Ascending aorta (tissue), 2 donors: ENCODE data around the gene NINJ1. TPM values are rescaled to one million over a fixed set of nuclear protein-coding genes. Genes with fewer than 3 reads are reported as not detected.

Experiments used
- DNase-seq, 2 donors: peaks; one replicate each; pipeline ENCODE4 v3.0.0-alpha.2; 2019; ENCODE audit warnings: low spot score in 2 of 2
- H3K27ac ChIP-seq, 2 donors: fragments of 200-600 bp; sonication (generic); one replicate each; pipeline ENCODE4 v1.5.1; 2016 to 2017; ENCODE audit warnings: mild to moderate bottlenecking in 1 of 2
- H3K27me3 ChIP-seq: fragments of 200-600 bp; sonication (generic); one replicate; pipeline ENCODE4 v1.5.1; 2017
- H3K36me3 ChIP-seq, 2 donors: fragments of 200-600 bp; sonication (generic); one replicate each; pipeline ENCODE4 v1.5.1; 2016
- H3K4me1 ChIP-seq, 2 donors: fragments of 200-600 bp; sonication (generic); one replicate each; pipeline ENCODE4 v1.5.1; 2016 to 2017; ENCODE audit warnings: mild to moderate bottlenecking in 1 of 2
- H3K4me3 ChIP-seq, 2 donors: fragments of 200-600 bp; sonication (generic); one replicate each; pipeline ENCODE4 v1.5.1; 2016 to 2017; ENCODE audit warnings: mild to moderate bottlenecking in 1 of 2
- H3K9me3 ChIP-seq, 2 donors: fragments of 200-600 bp; sonication (generic); one replicate each; pipeline ENCODE4 v1.5.1; 2016
- intact Hi-C: fragments of 100-400 bp; cut with DNase I; formaldehyde crosslinking; loops from one replicate; pipeline ENCODE4 v1.15.1; 2023
- total RNA-seq: library from RNA; depleted of rRNA; stranded (reverse); fragments of >200 nt; gene quantifications from one replicate; pipeline ENCODE4 v1.1.0, GENCODE V29; 2016
- TF ChIP-seq, protein P1 (sequence below), 3 experiments: fragments of 200-600 bp in 2 of 3; fragments of 450-650 bp in 1 of 3; sonication (generic) in 2 of 3; IDR thresholded peaks; one replicate each; pipeline ENCODE4 v1.5.1; 2016 to 2019; ENCODE audit warnings: antibody characterized with exemption in 3 of 3, mild to moderate bottlenecking in 1 of 3, moderate library complexity in 1 of 3

Gene NINJ1
- total RNA-seq, 1 donor from 2014 or later = 156 TPM

DNA sequence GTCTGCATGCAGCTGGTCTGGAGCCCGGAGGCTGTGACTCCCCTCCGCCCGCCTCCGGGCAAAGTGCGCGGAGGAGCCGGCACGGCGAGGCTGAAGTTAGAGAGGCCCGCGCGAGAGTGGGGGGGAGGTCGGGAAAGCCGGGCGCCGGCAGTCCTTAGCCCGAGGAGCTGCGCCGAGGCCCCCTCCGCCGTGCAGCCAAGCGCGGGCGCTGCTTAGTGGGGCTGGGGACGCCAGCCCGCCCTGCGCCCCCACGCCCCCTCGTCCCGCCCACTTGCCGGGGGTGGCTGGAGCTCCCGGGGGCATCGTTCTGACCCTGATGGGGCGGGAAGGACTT is 403 bp downstream of the NINJ1 start:
- Histone ChIP-seq H3K4me3 (peak overlapping the region; percentile 77 to 91), H3K9me3 (peaks cover 0 to 3% of the 10 kb centered on the region in 2 donors), H3K36me3 (no peaks in the 10 kb centered on the region), H3K27me3 (no peaks in the 10 kb centered on the region), H3K27ac (peak overlapping the region; percentile 98 to 99), H3K4me1 (peaks cover 27 to 38% of the 10 kb centered on the region in 2 donors)
- no peak for DNase-seq
- TF ChIP-seq, protein P1, sequence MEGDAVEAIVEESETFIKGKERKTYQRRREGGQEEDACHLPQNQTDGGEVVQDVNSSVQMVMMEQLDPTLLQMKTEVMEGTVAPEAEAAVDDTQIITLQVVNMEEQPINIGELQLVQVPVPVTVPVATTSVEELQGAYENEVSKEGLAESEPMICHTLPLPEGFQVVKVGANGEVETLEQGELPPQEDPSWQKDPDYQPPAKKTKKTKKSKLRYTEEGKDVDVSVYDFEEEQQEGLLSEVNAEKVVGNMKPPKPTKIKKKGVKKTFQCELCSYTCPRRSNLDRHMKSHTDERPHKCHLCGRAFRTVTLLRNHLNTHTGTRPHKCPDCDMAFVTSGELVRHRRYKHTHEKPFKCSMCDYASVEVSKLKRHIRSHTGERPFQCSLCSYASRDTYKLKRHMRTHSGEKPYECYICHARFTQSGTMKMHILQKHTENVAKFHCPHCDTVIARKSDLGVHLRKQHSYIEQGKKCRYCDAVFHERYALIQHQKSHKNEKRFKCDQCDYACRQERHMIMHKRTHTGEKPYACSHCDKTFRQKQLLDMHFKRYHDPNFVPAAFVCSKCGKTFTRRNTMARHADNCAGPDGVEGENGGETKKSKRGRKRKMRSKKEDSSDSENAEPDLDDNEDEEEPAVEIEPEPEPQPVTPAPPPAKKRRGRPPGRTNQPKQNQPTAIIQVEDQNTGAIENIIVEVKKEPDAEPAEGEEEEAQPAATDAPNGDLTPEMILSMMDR (IDR thresholded peaks at IDR 0.05) = no peak
- intact Hi-C loops = loop anchor here (1.0 to 10.0 kb wide), 5 partner anchors 38 to 431 kb away; partner anchors contain the start of genes BICD2, FAM120A, FAM120AOS and SUSD3

DNA sequence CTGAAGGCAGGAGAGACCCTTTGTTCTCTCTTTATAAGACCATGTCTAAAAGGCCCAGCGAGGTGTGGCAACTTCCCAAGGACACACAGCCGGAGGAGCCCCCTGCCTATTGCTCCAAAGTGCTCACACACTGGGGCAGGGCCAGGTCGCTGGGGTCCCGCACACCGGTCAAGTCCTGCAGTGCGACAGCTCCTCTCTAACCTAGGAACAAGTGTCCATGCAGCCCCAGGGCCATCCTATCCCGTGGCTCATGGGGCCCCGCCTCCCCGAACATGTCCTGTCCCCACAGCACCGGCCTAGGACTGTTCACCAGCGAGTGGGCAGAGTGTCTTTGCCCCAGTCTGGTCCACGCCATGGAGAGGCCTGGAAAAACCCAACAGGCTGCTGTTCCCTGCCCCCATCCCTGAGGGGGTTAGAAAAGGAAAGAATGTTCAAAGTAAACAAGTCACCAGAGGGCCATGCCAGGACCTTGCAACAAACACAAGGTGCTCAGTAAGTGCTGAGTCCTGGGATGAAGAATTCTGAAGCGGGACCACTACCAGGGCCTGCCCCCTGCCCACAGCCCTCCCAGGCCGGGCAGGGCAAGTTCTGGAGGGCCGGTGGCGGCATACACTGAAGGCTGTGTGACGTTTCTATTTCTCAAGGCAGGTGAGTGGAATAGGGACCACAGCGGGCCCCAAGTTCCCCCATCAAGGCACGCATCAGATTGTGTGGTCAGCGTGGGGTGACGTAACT is 938 bp downstream of the NINJ1 start:
- H3K27me3 ChIP-seq = no peaks in the 10 kb centered on the region
- no peaks in the 10 kb centered on the region for H3K36me3 ChIP-seq
- peak overlapping the region; percentile 98 to 99 for H3K27ac ChIP-seq
- peak overlapping the region; percentile 77 to 91 for H3K4me3 ChIP-seq
- peaks cover 31 to 43% of the 10 kb centered on the region in 2 donors for H3K4me1 ChIP-seq
- TF ChIP-seq, protein P1 (IDR thresholded peaks at IDR 0.05) = no peak
- intact Hi-C loops = loop anchor here (2.0 to 10.0 kb wide), 4 partner anchors 74 to 432 kb away; partner anchors contain the start of genes BICD2, FAM120A, FAM120AOS and SUSD3
- no peaks in the 10 kb centered on the region for H3K9me3 ChIP-seq
- peak; percentile 76 to 91 for DNase-seq

DNA sequence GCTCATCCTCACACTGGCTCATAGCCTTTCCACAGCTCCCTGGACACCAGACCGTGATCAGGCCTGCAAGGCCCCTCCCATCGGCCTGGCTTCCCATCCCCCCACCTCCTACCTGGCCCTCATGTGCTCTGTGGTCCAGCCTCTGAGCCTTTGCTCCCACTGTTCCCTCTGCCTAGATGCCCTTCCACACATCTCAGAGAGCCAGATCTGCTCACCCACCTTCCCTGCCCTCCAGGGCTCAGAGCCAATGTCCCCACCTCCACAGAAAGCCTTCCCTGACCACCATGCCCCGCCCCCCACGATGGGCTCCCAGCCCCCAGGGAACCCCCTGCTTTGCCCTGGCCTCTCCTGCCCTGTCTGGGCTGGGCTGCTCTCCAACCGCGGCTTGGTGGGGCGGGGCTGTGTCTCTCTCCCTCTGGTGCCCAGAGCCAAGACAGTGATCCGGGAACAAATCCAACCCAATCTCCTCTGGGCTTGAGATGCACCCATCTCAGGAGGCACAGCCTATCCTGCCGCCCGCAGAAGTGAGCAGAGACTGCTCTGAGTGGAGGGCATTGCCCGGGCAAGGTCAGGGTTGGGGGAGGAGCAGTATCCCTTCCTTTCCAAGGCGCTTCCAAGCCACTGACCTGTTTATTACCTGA is 1.6 kb downstream of the NINJ1 start:
- Histone ChIP-seq H3K9me3 (no peaks in the 10 kb centered on the region), H3K4me1 (peaks cover 37 to 50% of the 10 kb centered on the region in 2 donors), H3K4me3 (peak overlapping the region; percentile 77 to 91), H3K36me3 (no peaks in the 10 kb centered on the region), H3K27ac (peak overlapping the region; percentile 98 to 99), H3K27me3 (no peaks in the 10 kb centered on the region)
- intact Hi-C loops = loop anchor here (2.0 to 10.0 kb wide), 4 partner anchors 74 to 432 kb away; partner anchors contain the start of genes BICD2, FAM120A, FAM120AOS and SUSD3
- TF ChIP-seq, protein P1 (IDR thresholded peaks at IDR 0.05) = no peak
- DNase-seq = peak in 1 of 2 donors; percentile 81

DNA sequence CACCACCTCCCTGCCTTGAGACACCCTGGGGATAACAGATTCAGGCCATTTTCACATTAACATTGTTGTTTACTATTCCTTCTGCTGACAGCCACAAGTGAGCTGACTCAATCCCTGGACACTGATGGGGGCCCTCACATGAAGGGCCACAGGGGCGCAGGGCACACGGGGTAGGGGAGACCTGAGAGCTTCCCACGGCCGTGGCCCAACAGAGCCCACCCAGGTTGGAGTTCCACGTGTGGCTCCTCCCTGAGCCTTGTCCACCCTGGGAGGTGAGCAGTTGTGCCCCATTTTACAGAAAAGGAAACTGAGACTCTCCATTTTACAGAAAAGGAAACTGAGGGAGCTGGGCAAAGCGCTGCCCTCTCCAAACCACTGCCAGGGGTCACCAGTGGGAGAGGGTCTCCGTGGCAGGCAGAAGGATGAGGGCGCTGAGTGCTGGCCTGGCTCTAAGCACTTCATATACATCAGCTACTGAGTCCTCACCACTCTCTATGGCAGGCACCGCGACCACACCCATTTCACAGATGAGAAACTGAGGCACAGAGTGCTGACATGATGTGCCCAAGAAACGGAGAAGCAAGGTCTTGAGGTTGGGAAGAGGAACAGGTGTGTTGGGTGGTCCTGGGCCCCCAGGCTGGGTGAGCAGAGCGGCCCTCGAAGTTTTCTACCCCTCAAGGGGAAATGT is 2.3 kb downstream of the NINJ1 start:
- H3K27ac ChIP-seq = peak overlapping the region; percentile 98 to 99
- H3K27me3 ChIP-seq = no peaks in the 10 kb centered on the region
- TF ChIP-seq, protein P1 (IDR thresholded peaks at IDR 0.05) = no peak
- H3K9me3 ChIP-seq = no peaks in the 10 kb centered on the region
- H3K4me3 ChIP-seq = peak overlapping the region; percentile 77 to 91
- no peak for DNase-seq
- peaks cover 42 to 56% of the 10 kb centered on the region in 2 donors for H3K4me1 ChIP-seq
- H3K36me3 ChIP-seq = no peaks in the 10 kb centered on the region
- intact Hi-C loops = loop anchor here (2.0 to 10.0 kb wide), 4 partner anchors 73 to 433 kb away; partner anchors contain the start of genes BICD2, FAM120A, FAM120AOS and SUSD3

DNA sequence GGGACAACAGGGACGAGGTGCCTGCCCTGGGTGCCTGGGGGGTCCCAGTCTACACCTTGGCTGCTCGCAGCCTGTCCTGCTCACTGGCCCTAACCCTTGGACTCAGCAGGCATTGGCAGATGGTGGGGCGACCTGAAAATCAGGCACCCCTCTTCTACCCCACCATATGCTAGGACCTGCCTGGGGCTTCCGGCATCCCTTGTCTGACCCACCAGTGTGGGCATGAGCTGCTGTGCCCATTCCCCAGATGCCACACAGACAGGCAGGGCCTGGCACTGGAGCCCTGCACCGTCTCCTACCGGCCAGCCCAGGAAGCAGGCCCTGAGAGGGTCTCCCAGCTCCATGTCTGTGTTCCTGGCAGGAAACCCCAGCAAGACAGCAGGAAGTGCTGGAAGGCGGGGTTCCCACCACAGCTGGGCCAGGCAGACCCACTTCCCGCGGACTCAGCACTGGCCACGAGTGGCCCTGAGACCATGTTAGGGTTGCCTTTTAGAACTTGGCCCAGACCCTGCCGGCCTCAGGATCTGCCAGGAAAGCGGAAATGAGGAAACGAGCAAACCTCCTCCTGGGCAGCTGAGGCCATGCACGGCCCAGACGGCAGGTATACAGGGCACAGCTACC is 3.1 kb downstream of the NINJ1 start:
- intact Hi-C loops = loop anchor here (5.0 to 10.0 kb wide), 3 partner anchors 321 to 434 kb away; partner anchors contain the start of genes BICD2, FAM120A and FAM120AOS
- H3K4me3 ChIP-seq = peak overlapping the region; percentile 77 to 91

More for the DNA sequence above, 3.1 kb downstream of the NINJ1 start:
- Histone ChIP-seq H3K27me3 (no peaks in the 10 kb centered on the region), H3K4me1 (peaks cover 49 to 64% of the 10 kb centered on the region in 2 donors), H3K36me3 (peaks cover 4 to 6% of the 10 kb centered on the region in 2 donors), H3K27ac (peak overlapping the region; percentile 98 to 99), H3K9me3 (no peaks in the 10 kb centered on the region)
- TF ChIP-seq, protein P1 (IDR thresholded peaks at IDR 0.05) = peak in 1 of 3 experiments; percentile 5
- DNase-seq = peak in 1 of 2 donors; percentile 84
